RPMI8226 (cell line): ENCODE results near the gene PER2.

Source experiments
- DNase-seq: peaks from one replicate; pipeline ENCODE4 v3.0.0-alpha.2; 2015

The PER2 gene

GRCh38 chr2:238243496-238244076 is 44.8 kb downstream of the PER2 start:
- DNase-seq, result no peak

- no peak for DNase-seq
Observed at GRCh38 chr2:238242731-238243495, 45.5 kb downstream of the PER2 start.

- DNase-seq, result no peak
Observed at GRCh38 chr2:238241970-238242369, 46.4 kb downstream of the PER2 start.

- DNase-seq, result peak; percentile 81
Observed at GRCh38 chr2:238240757-238241711, 47.4 kb downstream of the PER2 start.

DNA sequence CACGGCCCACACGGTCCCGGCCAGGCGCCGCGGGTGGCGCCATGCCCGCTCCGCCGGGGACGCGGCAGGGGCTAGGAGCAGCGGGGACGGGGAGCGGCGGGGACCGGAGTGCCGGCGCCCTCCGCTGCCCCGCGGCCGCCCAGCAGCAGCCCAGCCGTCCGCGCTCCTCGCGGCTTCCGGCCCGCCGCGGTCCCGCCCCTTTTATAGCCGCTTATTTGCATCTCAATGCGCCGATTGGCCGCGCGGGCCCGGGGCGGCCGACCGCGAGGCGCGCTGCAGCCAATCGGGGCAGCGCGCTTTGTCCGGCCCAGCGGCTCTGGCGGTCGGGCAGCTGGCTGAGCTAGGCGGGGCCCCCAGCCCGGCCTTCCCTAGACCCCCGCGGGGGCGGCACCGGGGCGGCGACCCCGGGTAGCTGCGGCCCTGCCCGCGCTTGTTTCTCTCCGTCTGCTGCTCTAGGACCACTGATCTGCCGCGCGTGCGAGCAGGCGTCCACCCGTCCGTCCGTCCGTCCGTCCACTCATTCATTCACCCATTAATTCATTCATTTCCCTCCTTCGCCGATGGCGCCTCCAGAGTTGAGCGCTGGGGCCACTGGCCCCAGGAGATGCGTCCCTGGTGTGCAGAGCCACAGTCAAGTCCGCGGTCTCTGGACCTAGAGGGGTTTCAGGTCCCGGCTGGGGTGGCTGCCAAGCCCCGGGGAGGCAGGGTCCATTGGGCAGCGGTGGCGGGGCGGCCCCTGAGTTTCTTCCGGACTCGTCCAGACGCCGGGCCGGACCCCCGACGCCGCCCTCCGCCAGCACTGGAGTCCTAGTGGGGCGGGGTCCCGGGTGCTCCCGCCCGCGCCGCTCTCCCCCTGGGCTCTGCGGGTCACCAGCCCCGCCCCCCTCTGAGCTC is 48.3 kb downstream of the PER2 start, which contains the start of gene HES6:
HES6 (minus strand) TSS at position 176 of the 894 bp plus-strand sequence; CDS start at position 43, 133 bp downstream.
- peak; percentile 91 for DNase-seq

- peak; percentile 51 for DNase-seq
Observed at GRCh38 chr2:238239543-238239862, 48.9 kb downstream of the PER2 start.

DNA sequence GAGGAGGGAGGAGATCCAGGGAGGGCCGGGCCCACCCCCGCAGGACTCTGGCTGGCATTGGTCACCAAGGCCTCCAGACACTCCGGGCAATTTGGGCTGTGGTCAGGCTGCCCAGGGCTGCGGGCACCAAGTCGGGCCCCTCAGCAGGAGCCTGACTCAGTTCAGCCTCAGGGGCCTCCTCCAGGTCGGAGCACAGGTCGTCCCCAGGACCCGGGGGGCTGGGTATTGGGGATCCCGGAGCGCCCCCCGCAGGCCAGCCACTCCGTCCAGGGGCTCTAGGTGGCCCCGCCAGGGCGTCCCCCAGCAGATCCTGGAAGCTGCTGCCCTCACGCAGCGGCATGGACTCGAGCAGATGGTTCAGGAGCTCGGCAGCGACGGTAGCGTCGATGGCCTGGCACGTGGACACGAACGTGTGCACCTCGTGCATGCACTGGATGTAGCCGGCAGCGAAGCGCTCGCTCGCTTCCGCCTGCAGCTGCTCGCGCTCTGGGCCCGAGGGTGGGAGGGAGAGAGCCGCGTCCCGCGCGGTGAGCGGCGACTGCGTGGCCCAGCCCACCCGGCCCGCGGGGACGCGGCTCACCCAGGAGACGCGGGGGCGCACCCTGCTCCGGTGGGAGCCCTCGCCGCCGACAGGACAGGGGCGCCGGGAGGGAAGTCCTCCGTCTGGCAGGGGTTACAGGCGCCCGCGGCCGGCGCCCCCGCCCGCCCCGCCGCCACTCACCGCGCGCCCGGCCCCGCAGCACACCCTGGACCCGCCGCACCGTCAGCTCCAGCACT is 49.5 kb downstream of the PER2 start:
- peak; percentile 15 for DNase-seq

GRCh38 chr2:238238311-238238765 is 50.1 kb downstream of the PER2 start:
- DNase-seq, result no peak

DNA sequence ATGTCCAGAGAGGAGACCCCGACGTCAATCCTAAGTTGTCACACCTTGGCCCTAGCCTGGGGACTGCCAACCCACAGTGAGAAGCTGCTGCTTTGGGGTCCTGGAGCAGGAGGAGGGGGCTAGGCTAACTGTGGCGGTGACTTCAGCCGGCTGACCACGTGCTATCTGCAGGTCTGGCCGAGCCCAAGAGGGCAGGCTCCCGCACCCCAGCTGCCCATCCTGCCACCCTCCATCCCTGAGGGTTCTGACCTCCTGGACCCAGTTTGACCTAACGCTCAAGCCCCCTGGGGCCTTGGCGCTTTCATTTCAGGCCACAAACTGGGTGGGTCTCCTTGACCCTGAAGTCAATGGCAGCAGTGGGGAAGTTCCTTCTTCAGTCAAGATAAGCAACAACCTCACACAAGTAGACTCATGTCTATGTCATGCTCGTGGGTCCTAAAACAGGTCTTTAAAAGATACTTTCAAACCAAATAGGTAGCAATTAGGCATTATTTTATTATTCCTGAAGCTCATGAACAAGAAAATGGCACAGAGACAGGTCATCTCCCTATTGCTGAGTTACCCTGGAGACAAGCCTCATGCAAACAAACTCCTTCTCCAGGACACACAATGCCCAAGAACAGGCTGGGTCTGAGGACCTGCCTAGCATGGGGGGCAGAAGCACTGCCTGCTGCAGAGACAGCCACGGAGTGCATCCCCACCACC is 50.8 kb downstream of the PER2 start:
- no peak for DNase-seq

GRCh38 chr2:238236571-238236970 is 51.8 kb downstream of the PER2 start:
- no peak for DNase-seq

DNA sequence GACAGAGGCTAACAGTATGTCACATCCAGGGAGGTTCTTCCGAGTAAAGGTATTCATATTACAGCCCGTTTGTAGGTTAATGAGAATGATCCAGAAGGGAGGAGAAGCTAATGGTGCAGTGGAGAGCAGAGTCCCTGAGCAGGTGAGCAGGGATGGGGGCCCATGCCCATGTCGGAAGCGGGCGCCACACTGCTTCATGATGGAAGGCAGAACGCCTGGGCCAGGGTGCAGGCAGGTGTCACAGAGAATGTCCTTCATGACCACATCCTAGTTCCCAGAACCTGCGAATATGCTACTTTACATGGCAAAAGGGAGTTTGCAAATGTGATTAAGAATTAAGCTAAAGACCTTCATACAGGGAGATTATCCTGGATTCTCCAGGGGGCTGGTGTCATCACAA is 52.6 kb downstream of the PER2 start:
- no peak for DNase-seq

DNA sequence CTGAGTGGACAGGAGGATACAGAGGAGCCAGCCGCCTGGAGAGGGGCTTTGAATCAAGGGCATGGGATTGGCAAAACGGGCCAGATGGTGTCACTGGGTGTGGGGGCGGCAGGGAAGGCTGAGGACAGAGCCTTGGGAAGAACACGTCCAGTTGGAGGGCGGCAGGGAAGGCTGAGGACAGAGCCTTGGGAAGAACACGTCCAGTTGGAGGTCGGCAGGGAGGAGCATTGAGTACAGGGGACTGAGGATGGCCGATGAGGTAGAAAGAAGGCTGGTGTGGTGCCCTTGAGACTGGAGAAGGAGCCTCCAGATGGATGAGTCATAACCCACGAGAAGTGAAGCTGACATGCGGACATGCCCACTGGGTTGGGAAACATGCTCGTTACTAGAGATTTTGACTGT is 53.1 kb downstream of the PER2 start:
- no peak for DNase-seq

DNA sequence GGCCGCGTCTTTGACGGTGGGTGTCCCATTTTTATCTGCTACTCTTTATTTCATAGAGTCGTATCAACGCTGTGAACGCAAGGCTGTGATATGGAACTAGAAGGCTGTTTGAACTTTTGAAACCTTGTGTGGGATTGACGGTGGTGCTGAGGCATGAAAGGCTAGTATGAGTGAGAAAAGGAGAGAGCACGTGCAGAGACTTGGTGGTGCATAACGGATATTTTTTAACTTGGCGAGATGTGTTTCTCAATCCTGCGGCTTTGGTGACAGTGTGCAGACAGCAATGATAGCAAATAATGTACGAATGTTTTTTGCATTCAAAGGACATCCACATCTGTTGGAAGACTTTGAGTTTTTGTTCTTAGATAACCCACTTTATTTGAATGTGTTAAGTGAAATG is 54.8 kb downstream of the PER2 start:
- DNase-seq, result no peak

DNA sequence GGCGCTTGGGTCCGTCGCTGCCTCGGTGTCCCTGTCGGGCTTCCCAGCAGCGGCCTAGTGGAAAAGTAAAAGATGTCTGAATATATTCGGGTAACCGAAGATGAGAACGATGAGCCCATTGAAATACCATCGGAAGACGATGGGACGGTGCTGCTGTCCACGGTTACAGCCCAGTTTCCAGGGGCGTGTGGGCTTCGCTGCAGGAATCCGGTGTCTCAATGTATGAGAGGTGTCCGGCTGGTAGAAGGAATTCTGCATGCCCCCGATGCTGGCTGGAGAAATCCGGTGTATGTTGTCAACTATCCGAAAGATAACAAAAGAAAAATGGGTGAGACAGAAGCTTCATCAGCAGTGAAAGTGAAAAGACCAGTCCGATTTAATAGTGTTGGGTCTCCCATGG is 56.6 kb downstream of the PER2 start:
- no peak for DNase-seq

DNA sequence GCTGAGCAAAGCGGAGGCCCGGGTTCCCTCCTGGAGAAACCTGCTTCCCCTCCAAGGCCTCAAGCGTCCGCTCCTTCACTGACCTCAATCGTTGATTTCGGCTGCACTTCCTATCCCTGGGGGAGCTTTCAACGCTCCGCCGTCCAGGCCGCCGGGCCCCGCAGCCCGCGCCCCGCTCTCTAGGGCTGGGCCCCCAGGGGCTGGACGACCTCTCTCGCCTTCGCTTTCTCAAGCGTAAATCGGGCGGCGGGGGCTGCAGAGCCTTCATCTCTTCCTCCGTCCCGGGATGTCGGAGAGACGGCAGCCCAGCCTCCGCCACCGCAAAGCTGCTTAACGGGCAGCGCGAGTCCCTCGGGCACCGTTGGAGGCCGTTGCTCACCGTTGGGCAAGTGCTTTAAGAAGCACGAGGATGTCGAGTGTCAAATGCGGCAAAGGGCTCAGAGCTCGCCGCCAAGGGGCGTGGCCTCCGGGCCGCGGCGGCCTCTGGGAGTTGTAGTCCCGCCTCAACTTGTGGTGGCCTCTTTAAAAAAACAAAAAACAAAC is 57.1 kb downstream of the PER2 start:
- no peak for DNase-seq

GRCh38 chr2:238230699-238231098 is 57.7 kb downstream of the PER2 start:
- DNase-seq, result no peak

DNA sequence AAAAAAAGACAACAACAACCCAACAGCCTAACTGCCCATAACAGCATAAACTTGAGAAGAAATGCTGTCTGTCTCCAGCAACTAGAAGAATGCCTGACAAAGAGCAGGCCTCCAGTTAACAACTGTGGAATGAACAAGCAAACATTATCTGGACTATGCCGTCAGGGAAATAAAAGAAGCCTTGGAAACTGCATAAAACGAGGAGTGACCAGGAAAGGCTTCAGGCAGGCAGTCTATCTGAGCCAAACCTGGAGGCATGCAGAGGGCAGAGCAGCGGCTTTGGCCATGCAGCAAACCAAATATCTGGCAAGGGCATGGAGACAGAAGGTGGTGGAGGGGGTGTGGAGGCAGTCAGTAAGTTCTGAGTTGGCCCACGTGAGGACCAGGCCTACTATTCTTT is 59.7 kb downstream of the PER2 start:
- no peak for DNase-seq

- no peak for DNase-seq
Observed at GRCh38 chr2:238227587-238228032, 60.8 kb downstream of the PER2 start.

DNA sequence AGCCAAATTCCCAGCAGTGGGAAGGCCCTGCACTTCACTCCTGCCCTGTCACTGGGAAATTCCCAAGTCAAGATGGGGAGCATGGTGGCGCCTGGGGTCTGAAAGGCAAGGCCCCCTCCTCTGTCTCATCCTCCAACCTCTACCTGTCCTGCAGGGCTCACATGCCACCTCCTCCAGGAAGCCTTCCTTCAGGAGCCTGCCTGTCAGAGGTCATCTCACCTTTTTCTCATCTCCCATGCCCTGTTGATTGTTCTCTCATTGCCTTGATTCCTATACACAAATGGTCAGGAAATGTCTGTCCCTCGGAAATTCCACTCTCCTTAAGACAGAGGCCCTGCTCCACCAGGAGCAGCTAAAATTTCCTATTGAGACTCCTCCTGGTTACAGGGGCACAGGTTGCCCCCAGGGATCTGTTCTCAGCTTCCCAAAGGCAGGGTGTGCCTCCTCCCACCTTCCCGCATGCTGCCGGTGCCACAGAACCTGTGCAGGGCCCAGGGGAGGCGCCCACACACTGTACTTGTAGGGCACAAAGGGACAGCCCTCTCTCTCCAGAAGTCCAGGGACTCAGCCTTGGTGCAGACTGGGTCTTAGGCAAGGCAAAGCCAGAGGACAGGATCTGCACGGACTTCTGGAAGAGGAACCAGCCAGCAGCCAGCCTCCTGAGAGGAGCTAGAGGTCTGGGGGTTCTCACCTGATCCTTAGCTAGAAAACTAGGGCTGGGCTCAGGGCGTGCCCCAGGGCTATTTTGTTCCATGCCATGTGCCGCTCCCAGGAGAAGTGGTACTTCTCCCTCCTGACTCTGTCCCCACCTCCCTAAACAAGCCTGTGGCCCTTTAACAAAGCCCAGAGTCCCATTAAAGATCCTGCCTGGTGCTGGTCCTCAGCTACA is 61.5 kb downstream of the PER2 start:
- DNase-seq, result no peak
